NCI-H1417 treated with DMSO at 0.1 percent for 48 hours (cell line): ENCODE results near the gene DHTKD1.
"Not testable (repeated sequence)": the region's sequence is repeated elsewhere in the genome, so short reads cannot be mapped to it uniquely, and the experiment has no call there.

ENCODE experiments used
- DNase-seq: peaks from one replicate; lab custom pipeline; 2025; lab: John Stamatoyannopoulos, UW

DHTKD1 gene

GRCh38 chr10:12067336-12067735 lies 1.4 kb upstream of the DHTKD1 start:
- no peak for DNase-seq

- not testable (repeated sequence) for DNase-seq
Measured at GRCh38 chr10:12071441-12071840, 2.7 kb downstream of the DHTKD1 start.

- no peak for DNase-seq
Measured at GRCh38 chr10:12073526-12073925, 4.8 kb downstream of the DHTKD1 start.

GRCh38 chr10:12077580-12078180 lies 8.9 kb downstream of the DHTKD1 start:
- no peak for DNase-seq

- no peak for DNase-seq
Measured at GRCh38 chr10:12081470-12081869, 12.7 kb downstream of the DHTKD1 start.

- no peak for DNase-seq
Measured at GRCh38 chr10:12081879-12082557, 13.3 kb downstream of the DHTKD1 start.

GRCh38 chr10:12088919-12089318 lies 20.2 kb downstream of the DHTKD1 start:
- no peak for DNase-seq

GRCh38 chr10:12091421-12091820 lies 22.7 kb downstream of the DHTKD1 start:
- DNase-seq, result no peak

GRCh38 chr10:12097361-12097760 lies 28.6 kb downstream of the DHTKD1 start:
- DNase-seq, result not testable (repeated sequence)

GRCh38 chr10:12097791-12098190 lies 29.0 kb downstream of the DHTKD1 start:
- no peak for DNase-seq

GRCh38 chr10:12098966-12099365 lies 30.2 kb downstream of the DHTKD1 start:
- no peak for DNase-seq

- no peak for DNase-seq
Measured at GRCh38 chr10:12103802-12104201, 35.0 kb downstream of the DHTKD1 start.

- DNase-seq, result no peak
Measured at GRCh38 chr10:12107781-12108180, 39.0 kb downstream of the DHTKD1 start.

GRCh38 chr10:12109286-12109685 lies 40.5 kb downstream of the DHTKD1 start:
- no peak for DNase-seq

GRCh38 chr10:12111528-12111927 lies 42.8 kb downstream of the DHTKD1 start:
- DNase-seq, result no peak

GRCh38 chr10:12113627-12114026 lies 44.9 kb downstream of the DHTKD1 start:
- DNase-seq, result no peak

GRCh38 chr10:12121673-12122072 lies 52.9 kb downstream of the DHTKD1 start:
- DNase-seq, result no peak

- DNase-seq, result peak; percentile 10
Measured at GRCh38 chr10:12129222-12130111, 60.7 kb downstream of the DHTKD1 start, which contains the start of gene SEC61A2. Gene SEC61A2 (plus strand): TSS chr10:12129677. CDS start chr10:12129788, 111 bp downstream.

GRCh38 chr10:12130237-12130872 lies 61.6 kb downstream of the DHTKD1 start:
- DNase-seq, result no peak

GRCh38 chr10:12135631-12136030 lies 66.9 kb downstream of the DHTKD1 start:
- no peak for DNase-seq

GRCh38 chr10:12140038-12140437 lies 71.3 kb downstream of the DHTKD1 start:
- no peak for DNase-seq

GRCh38 chr10:12144538-12144937 lies 75.8 kb downstream of the DHTKD1 start:
- DNase-seq, result no peak
